Body of pancreas (tissue), 4 donors: Measurements from ENCODE around the gene ACTG1. TPM values are rescaled to one million over a fixed set of nuclear protein-coding genes. Genes with fewer than 3 reads are reported as not detected.
A peak's percentile ranks its signal among the peaks of the same experiment; 100 is the strongest.

Source experiments
- ATAC-seq: fragments of 150-250 bp; one replicate; pipeline ENCODE4 v1.9.1; 2016
- DNase-seq, 4 donors: peaks; one replicate each; pipeline ENCODE4 v3.0.0-alpha.2; 2019
- H3K27ac ChIP-seq, 4 donors: fragments of 200-600 bp; sonication (generic); 1 replicate in 3 of 4; 2 replicates in 1 of 4; pipeline versions ENCODE4 v1.5.1 to v1.6.1; 2016 to 2019; ENCODE audit warnings: mild to moderate bottlenecking in 1 of 4, mixed read lengths in 1 of 4, moderate library complexity in 1 of 4
- H3K27me3 ChIP-seq, 2 donors: fragments of 200-600 bp; sonication (generic); one replicate each; pipeline ENCODE4 v1.6.0; 2016; ENCODE audit warnings: mild to moderate bottlenecking in 1 of 2
- H3K36me3 ChIP-seq, 2 donors: fragments of 200-600 bp; sonication (generic); replicated peaks in 1 of 2; 2 replicates each; pipeline ENCODE4 v1.5.1; 2016; ENCODE audit warnings: low read depth in 2 of 2; ENCODE audit not compliant: insufficient read depth in 1 of 2
- H3K4me1 ChIP-seq: fragments of 200-600 bp; sonication (generic); one replicate; pipeline ENCODE4 v1.6.0; 2016
- H3K4me3 ChIP-seq, 2 donors: fragments of 200-600 bp; sonication (generic); 1 replicate in 1 of 2; 2 replicates in 1 of 2; pipeline ENCODE4 v1.5.1; 2016 to 2019
- H3K9me3 ChIP-seq, 3 donors: fragments of 200-600 bp; sonication (generic); 1 replicate in 2 of 3; 2 replicates in 1 of 3; pipeline ENCODE4 v1.5.1; 2016
- CTCF ChIP-seq, 7 experiments: fragments of 450-650 bp in 4 of 7; fragments of 200-600 bp in 3 of 7; sonication (generic) in 3 of 7; IDR thresholded peaks; one replicate each; pipeline ENCODE4 v1.5.1; 2016 to 2019; ENCODE audit warnings: antibody characterized with exemption in 7 of 7
- POLR2A ChIP-seq, 3 donors: fragments of 450-650 bp; IDR thresholded peaks; one replicate each; pipeline ENCODE4 v1.6.1; 2016; ENCODE audit warnings: antibody characterized with exemption in 3 of 3, mild to moderate bottlenecking in 2 of 3
- WGBS, 2 donors: methylation state at CpG; one replicate each; pipeline ENCODE4 v1.1.5; 2017; 5-methylcytosine and 5-hydroxymethylcytosine counted together
- intact Hi-C: fragments of 100-400 bp; cut with DNase I; formaldehyde crosslinking; loops from one replicate; pipeline ENCODE4 v1.15.1; 2023
- total RNA-seq, 2 donors: library from RNA; depleted of rRNA; stranded (reverse); fragments of >200 nt; gene quantifications; one replicate each; pipeline ENCODE4 v1.1.0, GENCODE V29; 2016

The ACTG1 gene
- total RNA-seq, 2 donors from 2014 or later = 1,634 to 1,790 TPM

- TF ChIP-seq POLR2A (IDR thresholded peaks at IDR 0.05) (no peak), CTCF (IDR thresholded peaks at IDR 0.05) (no peak)
- H3K4me3 ChIP-seq = no peak overlapping the region
- H3K27me3 ChIP-seq = no peaks in the 10 kb centered on the region
- intact Hi-C loops = no loop called here
- H3K36me3 ChIP-seq = peaks cover 0 to 8% of the 10 kb centered on the region in 2 donors
- no peak for ATAC-seq
- no peaks in the 10 kb centered on the region for H3K9me3 ChIP-seq
- 95 to 100% methylated on average over 1 to 8 of the region's 15 CpGs for WGBS, 2 donors
- peaks cover 35% of the 10 kb centered on the region for H3K4me1 ChIP-seq
- DNase-seq = no peak
- H3K27ac ChIP-seq = no peak overlapping the region
Observed at GRCh38 chr17:81550285-81550684, 37.7 kb upstream of the ACTG1 start.

GRCh38 chr17:81549826-81550225 lies 37.2 kb upstream of the ACTG1 start:
- 91 to 93% methylated on average over 8 of the region's 8 CpGs for whole genome bisulfite sequencing, 2 donors
- ATAC-seq (no peak), DNase-seq (no peak)
- no peak overlapping the region for H3K4me3 ChIP-seq
- no peaks in the 10 kb centered on the region for H3K27me3 ChIP-seq
- H3K4me1 ChIP-seq = peaks cover 35% of the 10 kb centered on the region
- H3K9me3 ChIP-seq = no peaks in the 10 kb centered on the region
- H3K27ac ChIP-seq = no peak overlapping the region
- H3K36me3 ChIP-seq = peaks cover 0 to 8% of the 10 kb centered on the region in 2 donors
- TF ChIP-seq POLR2A (IDR thresholded peaks at IDR 0.05) = no peak
- no peak for TF ChIP-seq CTCF (IDR thresholded peaks at IDR 0.05)
- intact Hi-C loops = no loop called here

GRCh38 chr17:81549031-81549557 lies 36.5 kb upstream of the ACTG1 start:
- DNase-seq = peak in 1 of 4 donors; percentile 34
- peaks cover 33% of the 10 kb centered on the region for H3K4me1 ChIP-seq
- no peaks in the 10 kb centered on the region for H3K27me3 ChIP-seq
- peaks cover 0 to 8% of the 10 kb centered on the region in 2 donors for H3K36me3 ChIP-seq
- no peak overlapping the region for H3K4me3 ChIP-seq
- ATAC-seq = no peak
- no peak overlapping the region for H3K27ac ChIP-seq
- 84 to 85% methylated on average over 15 to 16 of the region's 16 CpGs for WGBS, 2 donors
- intact Hi-C loops = no loop called here
- H3K9me3 ChIP-seq = no peaks in the 10 kb centered on the region
- peak in 2 of 3 donors; percentile 7 to 15 for TF ChIP-seq POLR2A (IDR thresholded peaks at IDR 0.05)
- no peak for TF ChIP-seq CTCF (IDR thresholded peaks at IDR 0.05)

- Histone ChIP-seq H3K4me1 (peaks cover 20% of the 10 kb centered on the region), H3K36me3 (peaks cover 0 to 8% of the 10 kb centered on the region in 2 donors), H3K4me3 (no peak overlapping the region), H3K27ac (no peak overlapping the region), H3K27me3 (no peaks in the 10 kb centered on the region), H3K9me3 (no peaks in the 10 kb centered on the region)
- intact Hi-C loops = no loop called here
- WGBS, 2 donors = 69 to 79% methylated on average over 8 to 14 of the region's 14 CpGs
- DNase-seq (no peak), ATAC-seq (no peak)
- TF ChIP-seq CTCF (IDR thresholded peaks at IDR 0.05) (no peak), POLR2A (IDR thresholded peaks at IDR 0.05) (no peak)
Observed at GRCh38 chr17:81547614-81547982, 35.0 kb upstream of the ACTG1 start.

- no peaks in the 10 kb centered on the region for H3K27me3 ChIP-seq
- peaks cover 0 to 8% of the 10 kb centered on the region in 2 donors for H3K36me3 ChIP-seq
- H3K9me3 ChIP-seq = no peaks in the 10 kb centered on the region
- peaks cover 20% of the 10 kb centered on the region for H3K4me1 ChIP-seq
- ATAC-seq (no peak), DNase-seq (peak in 2 of 4 donors; percentile 33 to 35)
- peak in 2 of 3 donors; percentile 20 to 32 for TF ChIP-seq POLR2A (IDR thresholded peaks at IDR 0.05)
- TF ChIP-seq CTCF (IDR thresholded peaks at IDR 0.05) = no peak
- WGBS, 2 donors = 85 to 86% methylated on average over 18 to 27 of the region's 36 CpGs
- no peak overlapping the region for H3K27ac ChIP-seq
- intact Hi-C loops = no loop called here
- no peak overlapping the region for H3K4me3 ChIP-seq
Observed at GRCh38 chr17:81546906-81547613, 34.5 kb upstream of the ACTG1 start.
